HL-60 (cell line): ENCODE results near the gene ATP5PF.

Experiments used
- CTCF ChIP-seq: IDR thresholded peaks from one replicate; pipeline ENCODE4 v1.5.1; 2011; ENCODE audit warnings: low read length, control low read depth, inconsistent platforms; ENCODE audit not compliant: insufficient read depth
- POLR2AphosphoS5 ChIP-seq: IDR thresholded peaks from 2 replicates; pipeline ENCODE4 v1.6.1; 2012; ENCODE audit warnings: low read depth
- REST ChIP-seq: IDR thresholded peaks from 2 replicates; pipeline ENCODE4 v1.6.1; 2012; ENCODE audit warnings: low read depth; ENCODE audit not compliant: insufficient replicate concordance

- TF ChIP-seq CTCF: no peak
- TF ChIP-seq POLR2AphosphoS5: no peak
- TF ChIP-seq REST: no peak
These were observed 648 bp downstream of the ATP5PF start for GRCh38 chr21:25733859-25734653.
